Uterus (tissue), 2 donors: Measurements from ENCODE around the gene ZNF609.

Experiments
- POLR2A ChIP-seq, 2 donors: fragments of 450-650 bp; IDR thresholded peaks; one replicate each; pipeline ENCODE4 v1.6.1; 2016; ENCODE audit warnings: antibody characterized with exemption in 2 of 2, mild to moderate bottlenecking in 1 of 2, moderate library complexity in 1 of 2
- TF ChIP-seq, protein P1 (sequence below), 4 experiments: fragments of 200-600 bp in 2 of 4; fragments of 450-650 bp in 2 of 4; sonication (generic) in 2 of 4; IDR thresholded peaks; one replicate each; pipeline ENCODE4 v1.5.1; 2016 to 2019; ENCODE audit warnings: antibody characterized with exemption in 4 of 4, mild to moderate bottlenecking in 2 of 4, moderate library complexity in 1 of 4

DNA sequence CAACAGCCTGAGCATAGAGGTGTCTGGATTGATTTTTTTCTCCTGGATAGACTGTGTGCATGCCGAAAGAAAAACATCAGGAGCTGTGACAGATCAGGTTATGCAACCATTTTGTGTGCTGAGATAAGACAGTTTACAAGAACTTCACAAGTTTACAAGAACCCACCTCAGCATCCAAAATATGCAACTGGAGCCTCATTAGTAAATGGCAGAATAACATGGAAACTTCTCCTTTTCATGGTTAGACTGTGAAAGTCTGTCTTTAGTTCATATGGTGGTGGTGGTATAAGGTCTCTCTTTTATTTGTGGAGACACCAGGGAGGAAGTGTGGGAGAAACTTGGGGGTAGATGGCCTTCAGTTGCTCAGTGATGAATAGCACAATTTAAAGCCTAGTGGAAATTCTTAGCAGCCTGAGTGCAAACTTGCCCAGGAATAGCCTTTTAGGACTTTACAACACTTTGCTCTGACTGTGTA lies 3.7 kb upstream of the ZNF609 start:
- TF ChIP-seq, protein P1, sequence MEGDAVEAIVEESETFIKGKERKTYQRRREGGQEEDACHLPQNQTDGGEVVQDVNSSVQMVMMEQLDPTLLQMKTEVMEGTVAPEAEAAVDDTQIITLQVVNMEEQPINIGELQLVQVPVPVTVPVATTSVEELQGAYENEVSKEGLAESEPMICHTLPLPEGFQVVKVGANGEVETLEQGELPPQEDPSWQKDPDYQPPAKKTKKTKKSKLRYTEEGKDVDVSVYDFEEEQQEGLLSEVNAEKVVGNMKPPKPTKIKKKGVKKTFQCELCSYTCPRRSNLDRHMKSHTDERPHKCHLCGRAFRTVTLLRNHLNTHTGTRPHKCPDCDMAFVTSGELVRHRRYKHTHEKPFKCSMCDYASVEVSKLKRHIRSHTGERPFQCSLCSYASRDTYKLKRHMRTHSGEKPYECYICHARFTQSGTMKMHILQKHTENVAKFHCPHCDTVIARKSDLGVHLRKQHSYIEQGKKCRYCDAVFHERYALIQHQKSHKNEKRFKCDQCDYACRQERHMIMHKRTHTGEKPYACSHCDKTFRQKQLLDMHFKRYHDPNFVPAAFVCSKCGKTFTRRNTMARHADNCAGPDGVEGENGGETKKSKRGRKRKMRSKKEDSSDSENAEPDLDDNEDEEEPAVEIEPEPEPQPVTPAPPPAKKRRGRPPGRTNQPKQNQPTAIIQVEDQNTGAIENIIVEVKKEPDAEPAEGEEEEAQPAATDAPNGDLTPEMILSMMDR (IDR thresholded peaks at IDR 0.05): no peak
- no peak for TF ChIP-seq POLR2A (IDR thresholded peaks at IDR 0.05)
